ENCODE data around the gene MRPL4.

MRPL4 gene

GRCh38 chr19:10290357-10290875, 38.4 kb downstream of the MRPL4 start:
- no peak for DNase-seq

GRCh38 chr19:10290876-10291553, 39.0 kb downstream of the MRPL4 start:
- peak; percentile 44 for DNase-seq

- no peak for DNase-seq
These were observed 39.7 kb downstream of the MRPL4 start for GRCh38 chr19:10291554-10292205.

GRCh38 chr19:10292206-10292788, 40.3 kb downstream of the MRPL4 start:
- DNase-seq = peak; percentile 66

GRCh38 chr19:10292789-10293636, 41.0 kb downstream of the MRPL4 start:
- DNase-seq = no peak

- DNase-seq = no peak
These were observed 41.8 kb downstream of the MRPL4 start for GRCh38 chr19:10293637-10294367.

- DNase-seq = no peak
These were observed 42.3 kb downstream of the MRPL4 start for GRCh38 chr19:10294368-10294697.

- peak; percentile 44 for DNase-seq
These were observed 43.4 kb downstream of the MRPL4 start for GRCh38 chr19:10295305-10295846.

GRCh38 chr19:10295847-10296591, 44.0 kb downstream of the MRPL4 start:
- DNase-seq = no peak

- DNase-seq = no peak
These were observed 47.8 kb downstream of the MRPL4 start for GRCh38 chr19:10299545-10300458.

GRCh38 chr19:10305139-10305806, 53.3 kb downstream of the MRPL4 start:
- no peak for DNase-seq

GRCh38 chr19:10306327-10306726, 54.3 kb downstream of the MRPL4 start:
- no peak for DNase-seq

GRCh38 chr19:10309423-10309822, 57.4 kb downstream of the MRPL4 start, which contains the start of gene ZGLP1:
Gene ZGLP1, minus strand, starts transcription at chr19:10309815.
- DNase-seq = no peak

Data from stimulated activated CD4-positive, alpha-beta T cell treated with anti-CD3 and anti-CD28 coated beads, Interleukin-12 subunit alpha, Interleukin-12 subunit beta, amount 100 ng/mL, for 4 hours (primary cell).